HepG2 (cell line): Measurements from ENCODE around the gene DSTYK. TPM values are rescaled to one million over a fixed set of nuclear protein-coding genes. Genes with fewer than 3 reads are reported as not detected.

ENCODE experiments used
- CBX5 ChIP-seq: sonication (generic); formaldehyde crosslinking; IDR thresholded peaks from 2 replicates; pipeline ENCODE4 v1.4.0; 2020; ENCODE audit warnings: missing genetic modification reagents, borderline replicate concordance
- HBP1 ChIP-seq: IDR thresholded peaks from 2 replicates; pipeline ENCODE4 v1.6.1; 2016; ENCODE audit warnings: low read depth, control low read depth
- HMG20A ChIP-seq: IDR thresholded peaks from 2 replicates; pipeline ENCODE4 v1.6.1; 2016; ENCODE audit warnings: borderline replicate concordance
- MAF1 ChIP-seq: sonication (generic); formaldehyde crosslinking; IDR thresholded peaks from 2 replicates; pipeline ENCODE4 v1.5.0; 2020; ENCODE audit warnings: missing genetic modification reagents, borderline replicate concordance
- NBN ChIP-seq: fragments of 450-650 bp; conservative IDR thresholded peaks from 2 replicates; pipeline ENCODE4 v1.6.1; 2017
- PPARG ChIP-seq: conservative IDR thresholded peaks from 2 replicates; pipeline ENCODE4 v1.6.1; 2016; ENCODE audit warnings: missing biosample characterization, missing genetic modification reagents
- RAD21 ChIP-seq: fragments of 450-650 bp; formaldehyde crosslinking; IDR thresholded peaks from 2 replicates; pipeline ENCODE4 v1.5.0; 2020; ENCODE audit warnings: mild to moderate bottlenecking
- TBX2 ChIP-seq: sonication (generic); formaldehyde crosslinking; IDR thresholded peaks from 2 replicates; pipeline ENCODE4 v1.5.0; 2020; ENCODE audit warnings: missing genetic modification reagents, mild to moderate bottlenecking, borderline replicate concordance
- ZBTB26 ChIP-seq: IDR thresholded peaks from 2 replicates; pipeline ENCODE4 v1.6.1; 2016; ENCODE audit warnings: missing compliant biosample characterization, missing genetic modification reagents, borderline replicate concordance
- ZNF282 ChIP-seq: fragments of 450-650 bp; IDR thresholded peaks from 2 replicates; pipeline ENCODE4 v1.6.1; 2018; ENCODE audit not compliant: partially characterized antibody
- ZNF3 ChIP-seq: IDR thresholded peaks from 2 replicates; pipeline ENCODE4 v1.7.0; 2017; ENCODE audit warnings: inconsistent platforms
- ZNF501 ChIP-seq: sonication (generic); formaldehyde crosslinking; IDR thresholded peaks from 2 replicates; pipeline ENCODE4 v1.5.1; 2020; ENCODE audit warnings: mild to moderate bottlenecking, moderate library complexity, missing genetic modification reagents
- ZNF878 ChIP-seq: sonication (generic); formaldehyde crosslinking; IDR thresholded peaks from 2 replicates; pipeline ENCODE4 v1.8.1; 2023; ENCODE audit warnings: mild to moderate bottlenecking, missing genetic modification reagents, moderate library complexity
- ZSCAN22 ChIP-seq: sonication (generic); formaldehyde crosslinking; IDR thresholded peaks from 2 replicates; pipeline ENCODE4 v1.4.0; 2020; ENCODE audit warnings: mild to moderate bottlenecking, missing genetic modification reagents
- ZSCAN25 ChIP-seq: sonication (generic); formaldehyde crosslinking; IDR thresholded peaks from 2 replicates; pipeline ENCODE4 v1.8.0; 2022; ENCODE audit warnings: mild to moderate bottlenecking, missing genetic modification reagents
- polyA plus RNA-seq, 8 experiments: library from polyadenylated mRNA; depleted of rRNA in 3 of 8; stranded (reverse) in 7 of 8; unstranded in 1 of 8; fragments of >200 nt; fragmentation: Illumina TruSeq in 4 of 8; extraction: Trizol in 4 of 8; gene quantifications; 2 replicates each; pipeline versions ENCODE4 v1.2.1 to v1.2.3, GENCODE V29; 2011 to 2016; ENCODE audit warnings: low read depth in 4 of 8, missing spikeins in 1 of 8, mixed read lengths in 1 of 8; ENCODE audit not compliant: insufficient read depth in 1 of 8
- total RNA-seq, 5 experiments: library from RNA; depleted of rRNA; stranded (reverse); fragments of >200 nt; fragmentation: Illumina TruSeq; extraction: Trizol; gene quantifications; 2 replicates each; pipeline ENCODE4 v1.2.3, GENCODE V29; 2016; ENCODE audit warnings: low read depth in 1 of 5
- TF ChIP-seq, protein P1 (sequence below): sonication (generic); formaldehyde crosslinking; IDR thresholded peaks from 2 replicates; pipeline ENCODE4 v1.5.0; 2020; ENCODE audit warnings: missing genetic modification reagents, mild to moderate bottlenecking, borderline replicate concordance
- TF ChIP-seq, protein P2 (sequence below): sonication (generic); formaldehyde crosslinking; IDR thresholded peaks from 2 replicates; pipeline ENCODE4 v1.9.0; 2021; ENCODE audit warnings: missing genetic modification reagents, borderline replicate concordance
- TF ChIP-seq, protein P3 (sequence below): sonication (generic); formaldehyde crosslinking; IDR thresholded peaks from 2 replicates; pipeline ENCODE4 v1.8.1; 2023; ENCODE audit warnings: mild to moderate bottlenecking, inconsistent platforms, moderate library complexity, missing genetic modification reagents, borderline replicate concordance
- TF ChIP-seq, protein P4 (sequence below): sonication (generic); formaldehyde crosslinking; IDR thresholded peaks from 2 replicates; pipeline ENCODE4 v1.8.1; 2023; ENCODE audit warnings: mild to moderate bottlenecking, moderate library complexity, missing genetic modification reagents
- TF ChIP-seq, protein P5 (sequence below): sonication (generic); formaldehyde crosslinking; IDR thresholded peaks from 2 replicates; pipeline ENCODE4 v1.9.0; 2022; ENCODE audit warnings: low read depth, missing genetic modification reagents

Gene DSTYK
- total and polyA plus RNA-seq, 2 of the 13 experiments (the other 11 are each of a cell fraction or from before 2014, with no cell fraction given): 2.6 to 4.8 TPM

GRCh38 chr1:205121660-205122488 is 89.6 kb downstream of the DSTYK start, which contains the start of gene RBBP5 (continued):
- TF ChIP-seq, protein P1, sequence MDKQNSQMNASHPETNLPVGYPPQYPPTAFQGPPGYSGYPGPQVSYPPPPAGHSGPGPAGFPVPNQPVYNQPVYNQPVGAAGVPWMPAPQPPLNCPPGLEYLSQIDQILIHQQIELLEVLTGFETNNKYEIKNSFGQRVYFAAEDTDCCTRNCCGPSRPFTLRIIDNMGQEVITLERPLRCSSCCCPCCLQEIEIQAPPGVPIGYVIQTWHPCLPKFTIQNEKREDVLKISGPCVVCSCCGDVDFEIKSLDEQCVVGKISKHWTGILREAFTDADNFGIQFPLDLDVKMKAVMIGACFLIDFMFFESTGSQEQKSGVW: no peak
- TF ChIP-seq CBX5 (CRISPR knock-in tag): peak; percentile 97
- TF ChIP-seq ZBTB26 (CRISPR knock-in tag): 0 out of 2 replicates have a peak, but pooled peaks have one; percentile 11
- no peak for TF ChIP-seq ZNF3 (CRISPR knock-in tag)
- TF ChIP-seq, protein P2, sequence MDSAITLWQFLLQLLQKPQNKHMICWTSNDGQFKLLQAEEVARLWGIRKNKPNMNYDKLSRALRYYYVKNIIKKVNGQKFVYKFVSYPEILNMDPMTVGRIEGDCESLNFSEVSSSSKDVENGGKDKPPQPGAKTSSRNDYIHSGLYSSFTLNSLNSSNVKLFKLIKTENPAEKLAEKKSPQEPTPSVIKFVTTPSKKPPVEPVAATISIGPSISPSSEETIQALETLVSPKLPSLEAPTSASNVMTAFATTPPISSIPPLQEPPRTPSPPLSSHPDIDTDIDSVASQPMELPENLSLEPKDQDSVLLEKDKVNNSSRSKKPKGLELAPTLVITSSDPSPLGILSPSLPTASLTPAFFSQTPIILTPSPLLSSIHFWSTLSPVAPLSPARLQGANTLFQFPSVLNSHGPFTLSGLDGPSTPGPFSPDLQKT (CRISPR knock-in tag): no peak
- TF ChIP-seq RAD21 (CRISPR knock-in tag): peak; percentile 64
- TF ChIP-seq, protein P3, sequence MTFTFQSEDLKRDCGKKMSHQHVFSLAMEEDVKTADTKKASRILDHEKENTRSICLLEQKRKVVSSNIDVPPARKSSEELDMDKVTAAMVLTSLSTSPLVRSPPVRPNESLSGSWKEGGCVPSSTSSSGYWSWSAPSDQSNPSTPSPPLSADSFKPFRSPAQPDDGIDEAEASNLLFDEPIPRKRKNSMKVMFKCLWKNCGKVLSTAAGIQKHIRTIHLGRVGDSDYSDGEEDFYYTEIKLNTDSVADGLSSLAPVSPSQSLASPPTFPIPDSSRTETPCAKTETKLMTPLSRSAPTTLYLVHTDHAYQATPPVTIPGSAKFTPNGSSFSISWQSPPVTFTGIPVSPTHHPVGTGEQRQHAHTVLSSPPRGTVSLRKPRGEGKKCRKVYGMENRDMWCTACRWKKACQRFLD (CRISPR knock-in tag): no peak
- TF ChIP-seq NBN: no peak
- TF ChIP-seq, protein P4, sequence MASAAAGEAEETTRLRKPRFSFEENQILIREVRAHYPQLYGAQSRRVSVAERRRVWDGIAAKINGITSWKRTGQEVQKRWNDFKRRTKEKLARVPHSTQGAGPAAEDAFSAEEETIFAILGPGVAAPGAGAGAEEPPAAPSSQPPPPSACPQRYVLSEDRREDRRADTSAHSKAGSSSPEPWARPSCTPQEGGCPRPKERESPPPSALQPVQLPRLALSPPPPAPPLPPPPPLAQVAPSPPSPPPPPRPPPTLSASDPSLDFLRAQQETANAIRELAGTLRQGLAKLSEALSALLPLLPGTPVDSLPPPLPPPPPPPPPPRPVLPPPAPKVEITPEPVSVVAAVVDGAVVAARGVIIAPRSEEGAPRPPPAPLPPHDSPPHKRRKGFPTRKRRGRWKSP (CRISPR knock-in tag): peak; percentile 68; the same call in 1 of the 2 replicates
- no peak; the same call in 1 of the 2 replicates for TF ChIP-seq ZSCAN22 (CRISPR knock-in tag)
- TF ChIP-seq ZNF501 (CRISPR knock-in tag): peak; percentile 99
- peak; percentile 67 for TF ChIP-seq PPARG
- peak; percentile 50; the same call in 1 of the 2 replicates for TF ChIP-seq HMG20A (CRISPR knock-in tag)
- TF ChIP-seq MAF1 (CRISPR knock-in tag): no peak
- TF ChIP-seq ZSCAN25 (CRISPR knock-in tag): peak; percentile 78; the same call in 1 of the 2 replicates
- TF ChIP-seq HBP1 (CRISPR knock-in tag): peak; percentile 90; the same call in 1 of the 2 replicates
- no peak for TF ChIP-seq ZNF282
- TF ChIP-seq, protein P5, sequence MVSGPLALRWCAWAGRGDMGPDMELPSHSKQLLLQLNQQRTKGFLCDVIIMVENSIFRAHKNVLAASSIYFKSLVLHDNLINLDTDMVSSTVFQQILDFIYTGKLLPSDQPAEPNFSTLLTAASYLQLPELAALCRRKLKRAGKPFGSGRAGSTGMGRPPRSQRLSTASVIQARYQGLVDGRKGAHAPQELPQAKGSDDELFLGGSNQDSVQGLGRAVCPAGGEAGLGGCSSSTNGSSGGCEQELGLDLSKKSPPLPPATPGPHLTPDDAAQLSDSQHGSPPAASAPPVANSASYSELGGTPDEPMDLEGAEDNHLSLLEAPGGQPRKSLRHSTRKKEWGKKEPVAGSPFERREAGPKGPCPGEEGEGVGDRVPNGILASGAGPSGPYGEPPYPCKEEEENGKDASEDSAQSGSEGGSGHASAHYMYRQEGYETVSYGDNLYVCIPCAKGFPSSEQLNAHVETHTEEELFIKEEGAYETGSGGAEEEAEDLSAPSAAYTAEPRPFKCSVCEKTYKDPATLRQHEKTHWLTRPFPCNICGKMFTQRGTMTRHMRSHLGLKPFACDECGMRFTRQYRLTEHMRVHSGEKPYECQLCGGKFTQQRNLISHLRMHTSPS (CRISPR knock-in tag): 0 out of 2 replicates have a peak, but pooled peaks have one; percentile 42
- no peak for TF ChIP-seq ZNF878 (CRISPR knock-in tag)
- TF ChIP-seq TBX2 (CRISPR knock-in tag): peak; percentile 67; the same call in 1 of the 2 replicates
